Jurkat, Clone E6-1 (cell line): ENCODE measurements around the gene CAND2.
"Not testable (repeated sequence)": the region's sequence is repeated elsewhere in the genome, so short reads cannot be mapped to it uniquely, and the experiment has no call there.

Experiments
- DNase-seq: peaks from one replicate; pipeline ENCODE4 v3.0.0-alpha.2; 2011; ENCODE audit warnings: low read depth, low spot score
- H3K4me3 ChIP-seq: 2 replicates; pipeline ENCODE4 v1.5.1; 2011; ENCODE audit warnings: mild to moderate bottlenecking, low read length, control low read depth, moderate library complexity

Gene CAND2

DNA sequence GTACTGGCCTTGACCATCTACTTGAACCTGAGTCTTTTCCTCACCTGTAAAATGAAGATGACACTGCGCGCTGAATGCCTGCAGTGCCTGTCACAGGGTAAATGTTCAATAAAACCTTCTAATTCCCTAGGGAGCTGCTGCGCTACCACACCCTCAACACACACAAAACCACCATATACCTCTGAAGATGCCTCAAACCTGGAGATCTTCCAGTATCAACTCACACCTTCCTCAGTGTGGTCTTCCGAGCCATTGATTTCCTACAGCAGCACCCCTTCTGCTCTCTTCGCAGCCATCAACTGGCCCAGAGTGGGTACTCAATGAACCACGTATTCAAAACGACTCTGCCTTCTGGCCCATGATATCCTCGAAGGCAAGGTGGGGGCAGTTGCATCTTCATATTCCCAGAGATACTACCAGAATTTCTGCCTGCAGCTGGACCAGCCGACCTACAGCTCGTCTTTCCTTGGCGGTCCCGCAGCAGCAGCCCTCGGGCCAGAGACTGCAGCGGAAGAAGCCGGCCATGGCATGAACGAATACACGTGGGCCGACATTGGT is 44.2 kb downstream of the CAND2 start:
- DNase-seq, result no peak
- H3K4me3 ChIP-seq, result peak overlapping the region; percentile 100

DNA sequence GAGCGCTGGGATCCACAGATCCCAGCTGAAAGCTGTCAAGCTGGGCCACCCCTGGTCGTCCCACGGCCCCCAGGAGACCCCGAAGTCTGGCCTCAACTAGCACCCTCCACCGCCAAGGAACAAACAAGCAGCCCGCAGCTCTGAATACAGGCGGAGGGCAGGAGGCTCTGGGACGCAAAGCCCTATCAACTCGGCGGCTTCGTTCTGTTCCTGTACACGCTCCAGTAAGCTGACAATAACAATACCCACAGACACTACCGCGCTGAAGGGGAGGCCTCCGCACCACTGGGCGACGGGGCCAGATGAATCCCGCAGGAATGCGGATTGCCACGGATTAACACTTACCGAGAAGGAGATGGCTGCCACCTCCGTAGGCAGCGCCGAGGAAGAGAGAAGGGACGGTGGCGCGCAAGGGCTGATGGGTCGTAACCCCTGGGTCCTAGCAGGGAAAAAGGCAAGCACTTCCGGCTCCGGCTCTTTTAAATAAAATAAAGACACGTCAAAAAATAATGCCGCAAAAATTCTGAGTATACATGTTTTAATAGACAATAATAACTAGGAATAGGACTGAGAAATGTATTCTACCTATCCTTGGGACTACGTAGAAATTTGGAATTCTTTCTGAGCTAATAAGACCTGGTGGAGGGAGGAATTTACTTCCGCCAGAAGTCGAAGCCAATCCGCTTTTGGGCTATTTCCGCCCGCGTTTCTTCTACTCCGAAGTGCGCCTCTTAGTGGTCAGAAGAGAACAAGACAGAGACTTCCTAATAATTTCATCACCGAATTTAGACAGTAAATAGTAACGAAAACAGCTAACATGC is 44.9 kb downstream of the CAND2 start, which contains the start of gene RPL32:
TSS of gene RPL32 (minus strand) at position 417 of the 821 bp plus-strand sequence. CDS start 1,328 bp downstream, outside the sequence.
- DNase-seq, result peak; percentile 96
- peak within 1 kb of the TSS; percentile 100 for H3K4me3 ChIP-seq

GRCh38 chr3:12841970-12842328 is 45.5 kb downstream of the CAND2 start:
- no peak for DNase-seq
- H3K4me3 ChIP-seq, result peak overlapping the region; percentile 31

GRCh38 chr3:12842469-12842868 is 46.0 kb downstream of the CAND2 start:
- H3K4me3 ChIP-seq, result no peak overlapping the region
- DNase-seq, result no peak

DNA sequence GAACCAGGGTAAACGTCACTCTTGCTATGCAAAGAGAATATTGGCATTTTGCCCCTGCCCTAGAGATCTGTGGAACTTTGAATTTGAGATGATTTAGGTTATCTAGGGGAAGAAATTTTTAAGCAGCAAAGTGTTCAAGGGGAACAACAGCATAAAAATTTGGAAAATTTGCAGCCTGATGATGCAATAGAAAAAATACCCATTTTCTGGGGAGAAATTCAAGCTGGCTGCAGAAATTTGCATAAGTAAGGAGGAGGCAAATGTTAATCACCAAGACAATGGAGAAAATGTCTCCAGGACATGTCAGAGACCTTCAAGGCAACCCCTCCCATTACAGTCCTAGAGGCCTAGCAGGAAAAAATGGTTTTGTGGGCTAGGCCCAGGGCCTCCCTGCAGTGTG is 49.3 kb downstream of the CAND2 start:
- H3K4me3 ChIP-seq, result no peak overlapping the region
- no peak for DNase-seq

DNA sequence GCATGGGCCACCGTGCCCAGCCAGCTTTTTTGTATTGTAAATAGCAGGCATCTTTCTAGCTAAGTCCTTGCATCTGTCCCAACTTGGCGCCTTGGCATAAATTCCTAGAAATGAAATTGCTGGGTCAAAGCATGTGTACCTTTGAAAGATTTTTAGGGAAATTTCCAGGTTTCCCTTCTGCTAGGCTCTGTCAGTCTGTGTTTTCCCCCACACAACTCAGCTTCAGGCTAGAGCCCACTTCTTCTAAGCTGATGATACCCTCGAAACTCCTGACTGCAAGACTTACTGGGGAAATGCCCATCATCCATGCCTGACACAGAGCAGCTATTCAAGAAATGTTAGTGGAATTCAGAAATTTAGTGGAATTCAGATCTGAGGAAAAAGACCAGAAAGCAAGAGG is 55.7 kb downstream of the CAND2 start:
- H3K4me3 ChIP-seq, result no peak overlapping the region
- no peak for DNase-seq

- not testable (repeated sequence) for DNase-seq, H3K4me3 ChIP-seq
Measured at GRCh38 chr3:12853847-12854246, 57.4 kb downstream of the CAND2 start.

DNA sequence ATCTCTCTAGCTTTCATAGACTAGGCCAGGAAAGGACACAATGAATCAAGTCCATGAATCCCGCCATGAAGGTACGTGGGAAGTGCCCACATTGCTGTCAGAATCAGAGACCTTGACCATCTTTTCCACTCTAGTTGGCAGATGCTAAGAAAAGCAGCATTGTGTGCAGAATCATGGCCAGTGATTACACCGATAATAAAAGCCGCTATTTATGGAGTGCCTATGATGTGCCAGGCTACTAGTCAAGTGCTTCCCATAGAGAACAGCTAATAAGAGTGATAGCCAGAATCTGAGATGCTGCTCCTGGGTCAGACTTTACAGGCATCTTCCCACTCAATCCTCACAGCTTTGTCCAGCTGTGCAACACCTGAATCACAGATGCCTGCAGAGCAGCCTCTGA is 58.1 kb downstream of the CAND2 start:
- no peak overlapping the region for H3K4me3 ChIP-seq
- no peak for DNase-seq

GRCh38 chr3:12856626-12857025 is 60.1 kb downstream of the CAND2 start:
- DNase-seq, result no peak
- H3K4me3 ChIP-seq, result no peak overlapping the region

GRCh38 chr3:12859840-12860239 is 63.4 kb downstream of the CAND2 start:
- no peak overlapping the region for H3K4me3 ChIP-seq
- DNase-seq, result no peak

GRCh38 chr3:12861611-12862010 is 65.1 kb downstream of the CAND2 start:
- DNase-seq, result no peak
- H3K4me3 ChIP-seq, result no peak overlapping the region

DNA sequence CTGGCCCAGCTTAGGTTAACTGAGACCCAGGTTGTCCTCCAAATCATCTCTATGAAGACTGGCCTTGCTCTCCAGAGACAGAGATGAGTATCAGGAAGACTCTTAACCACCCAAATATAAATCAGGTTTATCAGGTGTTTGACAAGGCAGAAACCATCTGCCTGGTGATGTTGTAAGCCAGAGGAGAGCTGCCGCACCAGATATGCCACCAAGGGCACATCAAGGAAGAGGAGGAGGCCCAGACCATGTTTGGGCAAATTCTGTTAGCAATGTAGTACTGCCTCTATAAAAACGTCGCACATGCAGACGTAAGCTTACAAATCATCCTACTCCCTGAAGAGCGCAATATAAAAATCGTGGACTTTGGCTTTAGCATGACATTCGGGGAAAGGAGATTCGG is 65.9 kb downstream of the CAND2 start:
- no peak for DNase-seq
- H3K4me3 ChIP-seq, result no peak overlapping the region

GRCh38 chr3:12865271-12865670 is 68.8 kb downstream of the CAND2 start:
- no peak overlapping the region for H3K4me3 ChIP-seq
- no peak for DNase-seq

GRCh38 chr3:12866836-12867235 is 70.4 kb downstream of the CAND2 start:
- no peak for DNase-seq
- H3K4me3 ChIP-seq, result no peak overlapping the region

DNA sequence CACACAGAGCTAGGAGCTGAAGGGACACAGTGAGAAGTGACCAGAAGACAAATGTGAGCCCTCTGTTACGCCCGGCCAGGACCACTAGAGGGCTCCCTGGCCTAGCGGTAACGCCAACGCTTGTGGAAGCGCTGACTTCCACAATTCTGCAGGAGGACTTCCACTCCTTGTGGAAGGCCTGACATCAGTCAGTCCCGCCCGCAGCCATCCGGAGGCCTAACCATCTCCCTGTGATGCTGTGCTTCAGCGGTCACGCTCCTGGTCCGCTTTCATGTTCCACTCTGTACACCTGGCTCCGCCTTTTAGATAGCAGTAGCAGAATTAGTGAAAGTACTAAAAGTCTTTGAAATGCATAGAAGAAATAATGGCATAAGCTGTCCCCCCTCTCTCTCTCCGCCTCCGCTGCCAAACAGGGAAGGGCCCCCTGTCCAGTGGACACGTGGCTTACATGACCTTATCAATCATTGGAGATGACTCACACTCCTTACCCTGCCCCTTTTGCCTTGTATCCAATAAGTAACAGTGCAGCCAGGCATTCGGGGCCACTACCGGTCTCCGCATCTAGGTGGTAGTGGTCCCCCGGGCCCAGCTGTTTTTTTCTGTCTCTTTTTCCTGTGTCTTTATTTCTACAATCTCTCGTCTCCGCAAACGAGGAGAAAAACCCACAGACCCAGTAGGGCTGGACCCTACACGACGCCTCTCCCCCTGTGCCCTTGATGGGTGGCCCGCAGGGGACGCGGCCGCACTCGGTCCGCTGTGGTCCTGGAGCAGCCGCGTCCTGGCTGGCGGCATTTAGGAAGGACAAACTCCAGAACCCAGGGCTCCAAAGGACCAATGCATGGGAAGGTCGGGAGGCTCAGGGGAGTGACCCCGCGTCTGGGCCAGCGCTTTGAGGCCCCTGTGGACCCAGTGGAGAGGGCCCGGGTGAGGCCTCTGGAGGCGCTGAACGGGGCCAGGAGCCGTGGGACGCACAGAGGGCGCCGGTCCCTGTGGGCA is 71.9 kb downstream of the CAND2 start:
- H3K4me3 ChIP-seq, result no peak overlapping the region
- DNase-seq, result peak; percentile 32

- DNase-seq, result no peak
- H3K4me3 ChIP-seq, result no peak overlapping the region
Measured at GRCh38 chr3:12869035-12869621, 72.6 kb downstream of the CAND2 start.

DNA sequence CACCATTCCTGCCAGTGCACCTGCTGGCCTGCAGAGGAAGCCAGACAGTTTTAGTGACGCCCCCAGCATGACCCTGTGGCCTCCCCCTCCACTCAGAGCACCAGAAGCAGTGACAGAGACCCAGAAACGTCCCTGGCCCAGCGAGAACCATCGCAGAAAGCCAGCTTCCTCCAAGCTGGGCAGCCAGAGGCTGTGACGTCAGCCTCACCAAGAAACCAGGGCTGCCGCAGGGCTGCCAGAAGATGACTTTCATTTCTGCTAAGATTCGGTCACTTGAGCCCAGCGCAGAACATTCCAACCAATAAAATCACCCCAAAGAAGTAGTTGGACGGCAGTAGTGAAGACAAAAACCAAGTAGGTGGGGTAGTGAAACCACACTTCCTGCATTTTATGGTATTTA is 74.5 kb downstream of the CAND2 start:
- DNase-seq, result no peak
- H3K4me3 ChIP-seq, result no peak overlapping the region

DNA sequence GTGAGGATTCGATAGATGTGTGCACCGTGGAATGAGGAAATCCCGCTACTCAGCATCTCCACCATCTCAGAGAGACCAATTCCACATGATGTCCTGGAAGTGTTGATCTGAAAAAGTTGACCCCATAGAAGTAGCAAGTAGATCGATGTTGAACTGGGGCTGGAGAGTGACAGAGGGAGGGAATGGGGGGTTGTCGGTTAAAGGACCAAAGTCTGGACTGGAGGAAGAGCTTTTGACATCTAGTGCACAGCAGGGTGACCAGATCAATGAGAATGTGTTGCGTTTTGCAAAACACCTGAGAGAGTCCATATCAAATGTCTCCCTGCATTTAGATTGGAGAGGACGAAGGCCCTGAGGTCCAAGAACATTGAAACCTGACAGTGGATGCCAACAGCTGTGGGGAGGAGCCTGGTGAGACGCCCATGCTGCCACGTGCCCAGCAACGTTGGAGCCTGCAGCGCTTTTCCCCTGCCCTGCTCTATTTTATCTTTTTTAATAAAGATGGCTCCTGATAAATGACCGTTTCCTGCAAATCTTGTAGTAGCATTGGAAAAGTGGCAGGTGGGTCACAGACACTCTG is 75.0 kb downstream of the CAND2 start:
- H3K4me3 ChIP-seq, result no peak overlapping the region

More for the DNA sequence above, 75.0 kb downstream of the CAND2 start:
- DNase-seq, result no peak
